H9 (cell line): ENCODE results near the gene HDAC3. TPM values are rescaled to one million over a fixed set of nuclear protein-coding genes. Genes with fewer than 3 reads are reported as not detected.

ENCODE experiments used
- DNase-seq: peaks from one replicate; pipeline ENCODE4 v3.0.0-alpha.2; 2017
- H2AFZ ChIP-seq: one replicate; pipeline ENCODE4 v1.6.1; 2013; ENCODE audit warnings: mild to moderate bottlenecking, low read length, control low read depth, moderate library complexity
- H2AK5ac ChIP-seq: 2 replicates; pipeline ENCODE4 v1.6.1; 2013; ENCODE audit warnings: low read length, control low read depth, mixed read lengths; ENCODE audit not compliant: insufficient read length
- H2BK120ac ChIP-seq: one replicate; pipeline ENCODE4 v1.6.1; 2013; ENCODE audit warnings: low read depth, mild to moderate bottlenecking, low read length, control low read depth, inconsistent platforms; ENCODE audit not compliant: poor library complexity, severe bottlenecking
- H2BK12ac ChIP-seq: 2 replicates; pipeline ENCODE4 v1.6.1; 2013; ENCODE audit warnings: low read length, control low read depth, mixed read lengths, low read depth; ENCODE audit not compliant: insufficient read length
- H2BK15ac ChIP-seq: 2 replicates; pipeline ENCODE4 v1.6.1; 2013; ENCODE audit warnings: low read depth, low read length, control low read depth
- H2BK20ac ChIP-seq: one replicate; pipeline ENCODE4 v1.6.1; 2013; ENCODE audit warnings: low read depth, mild to moderate bottlenecking, low read length, control low read depth, inconsistent platforms; ENCODE audit not compliant: poor library complexity, severe bottlenecking
- H2BK5ac ChIP-seq: 2 replicates; pipeline ENCODE4 v1.6.1; 2013; ENCODE audit warnings: low read length, control low read depth, mixed read lengths; ENCODE audit not compliant: insufficient read length
- H3K14ac ChIP-seq: 2 replicates; pipeline ENCODE4 v1.6.1; 2013; ENCODE audit warnings: low read length, control low read depth; ENCODE audit not compliant: insufficient read depth
- H3K18ac ChIP-seq: 2 replicates; pipeline ENCODE4 v1.6.1; 2013; ENCODE audit warnings: low read depth, mild to moderate bottlenecking, mixed read lengths, low read length, control low read depth; ENCODE audit not compliant: insufficient read length
- H3K23ac ChIP-seq: 2 replicates; pipeline ENCODE4 v1.6.1; 2013; ENCODE audit warnings: low read length, control low read depth, mixed read lengths, low read depth; ENCODE audit not compliant: insufficient read length
- H3K23me2 ChIP-seq: 2 replicates; pipeline ENCODE4 v1.6.1; 2013; ENCODE audit warnings: low read depth, mild to moderate bottlenecking, mixed read lengths, low read length, control low read depth; ENCODE audit not compliant: insufficient read length, poor library complexity, severe bottlenecking
- H3K27ac ChIP-seq: 2 replicates; pipeline ENCODE4 v1.5.1; 2013; ENCODE audit warnings: low read length, control low read depth, mixed read lengths, low read depth; ENCODE audit not compliant: insufficient read length
- H3K27me3 ChIP-seq: 2 replicates; pipeline ENCODE4 v1.6.1; 2013; ENCODE audit warnings: low read length, control low read depth, inconsistent platforms; ENCODE audit not compliant: insufficient read depth
- H3K4ac ChIP-seq: 2 replicates; pipeline ENCODE4 v1.6.1; 2013; ENCODE audit warnings: low read depth, mild to moderate bottlenecking, control low read depth, inconsistent platforms, low read length, moderate library complexity
- H3K4me1 ChIP-seq: 2 replicates; pipeline ENCODE4 v1.6.1; 2013; ENCODE audit warnings: low read length, control low read depth, inconsistent platforms; ENCODE audit not compliant: insufficient read depth
- H3K4me2 ChIP-seq: 2 replicates; pipeline ENCODE4 v1.6.1; 2013; ENCODE audit warnings: low read length, control low read depth, mixed read lengths; ENCODE audit not compliant: insufficient read length, insufficient read depth
- H3K56ac ChIP-seq: 2 replicates; pipeline ENCODE4 v1.6.1; 2013; ENCODE audit warnings: low read depth, mild to moderate bottlenecking, mixed read lengths, low read length, control low read depth; ENCODE audit not compliant: insufficient read length
- H3K79me1 ChIP-seq: 2 replicates; pipeline ENCODE4 v1.6.1; 2013; ENCODE audit warnings: low read depth, mild to moderate bottlenecking, moderate library complexity, low read length, control low read depth, inconsistent platforms; ENCODE audit not compliant: insufficient read depth, poor library complexity, severe bottlenecking
- H3K79me2 ChIP-seq: 2 replicates; pipeline ENCODE4 v1.6.1; 2013; ENCODE audit warnings: low read length, control low read depth, inconsistent platforms; ENCODE audit not compliant: insufficient read depth
- H3K9ac ChIP-seq: 2 replicates; pipeline ENCODE4 v1.6.1; 2013; ENCODE audit warnings: low read length, control low read depth, mixed read lengths; ENCODE audit not compliant: insufficient read length; ENCODE audit errors: extremely low read depth
- H3K9me3 ChIP-seq: one replicate; pipeline ENCODE4 v1.6.1; 2013; ENCODE audit warnings: low read depth, low read length, inconsistent platforms; ENCODE audit not compliant: control insufficient read depth
- H3T11ph ChIP-seq: one replicate; pipeline ENCODE4 v1.6.1; 2013; ENCODE audit warnings: mild to moderate bottlenecking, low read length, control low read depth, inconsistent platforms
- H4K20me1 ChIP-seq: one replicate; pipeline ENCODE4 v1.6.1; 2013; ENCODE audit not compliant: control insufficient read depth, insufficient read length, insufficient read depth
- H4K5ac ChIP-seq: 2 replicates; pipeline ENCODE4 v1.6.1; 2013; ENCODE audit warnings: low read depth, mild to moderate bottlenecking, mixed read lengths, low read length, control low read depth; ENCODE audit not compliant: insufficient read length
- H4K8ac ChIP-seq: replicated peaks from 2 replicates; pipeline ENCODE4 v1.6.1; 2013; ENCODE audit warnings: low read length, control low read depth, mixed read lengths, low read depth; ENCODE audit not compliant: insufficient read length
- H4K91ac ChIP-seq: 2 replicates; pipeline ENCODE4 v1.6.1; 2013; ENCODE audit warnings: low read depth, mild to moderate bottlenecking, moderate library complexity, mixed read lengths, low read length, control low read depth; ENCODE audit not compliant: insufficient read length
- H3K27ac Mint-ChIP-seq, 3 experiments: 2 replicates in 2 of 3; 3 replicates in 1 of 3; pipeline ENCODE4 v1.8.0; 2020 to 2021; ENCODE audit warnings: mixed read lengths in 3 of 3, mild to moderate bottlenecking in 1 of 3, moderate library complexity in 1 of 3
- H3K27me3 Mint-ChIP-seq: 2 replicates; pipeline ENCODE4 v1.8.0; 2021; ENCODE audit warnings: low read depth, mild to moderate bottlenecking, moderate library complexity, mixed read lengths
- H3K36me3 Mint-ChIP-seq, 3 experiments: 2 replicates in 2 of 3; 3 replicates in 1 of 3; pipeline ENCODE4 v1.8.0; 2020 to 2021; ENCODE audit warnings: low read depth in 3 of 3, mixed read lengths in 3 of 3; ENCODE audit not compliant: insufficient read depth in 1 of 3
- H3K4me1 Mint-ChIP-seq, 2 experiments: 2 replicates each; pipeline ENCODE4 v1.8.0; 2020; ENCODE audit warnings: mixed read lengths in 2 of 2
- H3K4me3 Mint-ChIP-seq, 2 experiments: 2 replicates in 1 of 2; 3 replicates in 1 of 2; pipeline ENCODE4 v1.8.0; 2020 to 2021; ENCODE audit warnings: mild to moderate bottlenecking in 2 of 2, mixed read lengths in 2 of 2, moderate library complexity in 1 of 2
- H3K9me3 Mint-ChIP-seq, 2 experiments: 2 replicates in 1 of 2; 3 replicates in 1 of 2; pipeline ENCODE4 v1.8.0; 2020; ENCODE audit warnings: mild to moderate bottlenecking in 2 of 2, mixed read lengths in 2 of 2, moderate library complexity in 1 of 2
- WGBS: extraction: QIAGEN DNeasy Blood & Tissue Kit; methylation state at CpG from one replicate; pipeline ENCODE4 v1.1.7; 2013; ENCODE audit warnings: missing lambda C conversion rate, low lambda C conversion rate, mixed read lengths; ENCODE audit not compliant: insufficient read length; ENCODE audit errors: extremely low coverage; 5-methylcytosine and 5-hydroxymethylcytosine counted together
- total RNA-seq: library from RNA; stranded (reverse); gene quantifications from 2 replicates; pipeline ENCODE4 v1.2.1, GENCODE V29; 2021
- TF ChIP-seq, protein P1 (sequence below): fragments of 200-600 bp; sonication (generic); conservative IDR thresholded peaks from 3 replicates; pipeline ENCODE4 v1.8.0; 2021; ENCODE audit warnings: antibody characterized with exemption, mild to moderate bottlenecking

The HDAC3 gene
- total RNA-seq, 1 experiment from 2014 or later, result 98.3 TPM

DNA sequence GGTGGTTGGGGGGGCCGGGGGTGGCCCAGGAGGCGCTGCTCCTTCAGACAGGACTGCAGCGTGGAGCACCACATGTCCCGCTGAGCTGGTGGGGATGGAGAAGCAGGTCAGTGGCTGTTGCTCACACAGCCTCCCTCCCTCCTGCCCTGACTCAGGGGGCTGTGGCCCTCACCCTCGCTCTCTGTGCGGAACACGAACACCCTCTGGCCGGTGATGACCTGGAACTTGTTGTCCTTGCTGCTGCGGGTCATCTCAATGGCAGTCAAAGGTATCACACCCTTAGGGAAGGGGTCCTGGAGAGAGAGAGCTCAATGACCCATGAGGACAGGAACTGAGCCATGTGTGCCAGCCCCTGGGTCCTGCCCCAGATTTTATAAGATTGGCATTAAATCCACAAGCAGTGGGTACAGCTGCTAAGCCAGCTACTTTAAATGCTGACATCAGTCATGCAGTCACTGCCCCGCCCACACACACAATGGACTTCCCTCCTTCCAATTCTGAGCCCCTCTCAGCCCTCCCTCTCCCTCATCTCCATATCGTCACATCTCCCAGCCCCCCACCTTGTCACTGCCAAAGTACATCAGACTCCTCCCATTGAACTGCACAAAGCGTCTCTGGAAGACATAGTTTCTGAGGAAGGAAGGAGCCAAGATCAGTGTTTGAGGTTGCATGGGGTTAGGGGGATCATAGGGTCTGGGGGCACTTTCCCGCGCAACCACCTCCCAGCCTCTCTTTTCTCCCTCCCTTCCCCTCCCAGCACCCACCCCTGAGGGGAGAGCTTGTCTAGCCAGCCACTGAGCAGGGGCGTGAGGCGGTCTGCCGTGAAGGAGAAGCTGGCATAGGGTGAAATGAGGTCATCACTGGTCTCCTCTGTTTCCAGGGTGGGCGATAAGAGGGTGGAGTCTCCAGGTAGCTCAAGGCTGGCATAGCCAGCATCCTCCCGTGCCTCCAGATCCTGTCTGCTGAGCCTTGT lies 36.5 kb upstream of the HDAC3 start:
- H3K9me3 ChIP-seq, result no peaks in the 10 kb centered on the region
- H2BK120ac ChIP-seq, result no peak overlapping the region
- no peak overlapping the region for H2BK15ac ChIP-seq
- no peak overlapping the region for H2BK20ac ChIP-seq
- no peaks in the 10 kb centered on the region for H3K79me1 ChIP-seq
- H3K56ac ChIP-seq, result no peak overlapping the region
- H4K91ac ChIP-seq, result no peak overlapping the region
- no peaks in the 10 kb centered on the region for H4K20me1 ChIP-seq
- no peak overlapping the region for H3K23ac ChIP-seq
- Mint-ChIP-seq H3K27me3 (no peaks in the 10 kb centered on the region), H3K27ac (peak overlapping the region in 2 of 3 experiments; percentile 12 to 91; a peak in 3 of 7 replicates), H3K9me3 (peaks cover 0 to under 1% of the 10 kb centered on the region in 2 experiments; a peak in 1 of 5 replicates), H3K4me3 (no peak overlapping the region; a peak in 1 of 5 replicates), H3K4me1 (peaks cover 34 to 40% of the 10 kb centered on the region in 2 experiments), H3K36me3 (peaks cover 38 to 47% (median 39%) of the 10 kb centered on the region in 3 experiments)
- DNase-seq, result peak; percentile 50
- H3K14ac ChIP-seq, result no peak overlapping the region
- no peak overlapping the region for H3K4ac ChIP-seq
- no peak overlapping the region for H2AK5ac ChIP-seq
- H3K79me2 ChIP-seq, result no peaks in the 10 kb centered on the region
- no peak overlapping the region for H4K8ac ChIP-seq
- H3K9ac ChIP-seq, result no peak overlapping the region
- no peak overlapping the region for H4K5ac ChIP-seq
- TF ChIP-seq, protein P1, sequence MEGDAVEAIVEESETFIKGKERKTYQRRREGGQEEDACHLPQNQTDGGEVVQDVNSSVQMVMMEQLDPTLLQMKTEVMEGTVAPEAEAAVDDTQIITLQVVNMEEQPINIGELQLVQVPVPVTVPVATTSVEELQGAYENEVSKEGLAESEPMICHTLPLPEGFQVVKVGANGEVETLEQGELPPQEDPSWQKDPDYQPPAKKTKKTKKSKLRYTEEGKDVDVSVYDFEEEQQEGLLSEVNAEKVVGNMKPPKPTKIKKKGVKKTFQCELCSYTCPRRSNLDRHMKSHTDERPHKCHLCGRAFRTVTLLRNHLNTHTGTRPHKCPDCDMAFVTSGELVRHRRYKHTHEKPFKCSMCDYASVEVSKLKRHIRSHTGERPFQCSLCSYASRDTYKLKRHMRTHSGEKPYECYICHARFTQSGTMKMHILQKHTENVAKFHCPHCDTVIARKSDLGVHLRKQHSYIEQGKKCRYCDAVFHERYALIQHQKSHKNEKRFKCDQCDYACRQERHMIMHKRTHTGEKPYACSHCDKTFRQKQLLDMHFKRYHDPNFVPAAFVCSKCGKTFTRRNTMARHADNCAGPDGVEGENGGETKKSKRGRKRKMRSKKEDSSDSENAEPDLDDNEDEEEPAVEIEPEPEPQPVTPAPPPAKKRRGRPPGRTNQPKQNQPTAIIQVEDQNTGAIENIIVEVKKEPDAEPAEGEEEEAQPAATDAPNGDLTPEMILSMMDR, result no peak
- no peak overlapping the region for H3K27ac ChIP-seq
- no peak overlapping the region for H3K4me2 ChIP-seq
- no peak overlapping the region for H2BK5ac ChIP-seq
- H3T11ph ChIP-seq, result no peak overlapping the region
- peaks cover 6% of the 10 kb centered on the region for H3K4me1 ChIP-seq
- no peak overlapping the region for H2AFZ ChIP-seq
- no CpG with 5 or more reads among the region's 19 CpGs for WGBS
- H3K27me3 ChIP-seq, result no peaks in the 10 kb centered on the region
- H3K18ac ChIP-seq, result no peak overlapping the region
- H3K23me2 ChIP-seq, result no peaks in the 10 kb centered on the region
- no peak overlapping the region for H2BK12ac ChIP-seq
